IMR-90 (cell line): ENCODE data around the gene SETD3. TPM values are rescaled to one million over a fixed set of nuclear protein-coding genes. Genes with fewer than 3 reads are reported as not detected.

Source experiments
- ATAC-seq: fragments of 200-7000 bp; cut with Tn5 transposase; 2 replicates; pipeline ENCODE4 v1.9.1; 2020; ENCODE audit warnings: low read depth, mild to moderate bottlenecking, moderate library complexity
- BruUV-seq: library from RNA; stranded (reverse); fragments of 400-500 nt; replicated peaks from 2 replicates; lab custom pipeline; 2021; lab: Mats Ljungman, UMichigan
- CTCF ChIA-PET: fragments of 300-600 bp; formaldehyde crosslinking; extraction: SDS; loops from one replicate; lab custom pipeline; 2021; ENCODE audit warnings: antibody characterized with exemption; lab: Yijun Ruan, JAX
- POLR2A ChIA-PET: fragments of 300-600 bp; sonication (Branson Sonifier 250); formaldehyde crosslinking; loops from one replicate; lab custom pipeline; 2022; ENCODE audit warnings: antibody characterized with exemption; ENCODE audit not compliant: unreplicated experiment; lab: Charles Lee
- DNase-seq: peaks from one replicate; pipeline ENCODE4 v3.0.0; 2013
- H2AFZ ChIP-seq: replicated peaks from 2 replicates; pipeline ENCODE3; 2013; ENCODE audit warnings: low read length, mild to moderate bottlenecking; ENCODE audit not compliant: poor library complexity
- H2AK5ac ChIP-seq: 2 replicates; pipeline ENCODE4 v1.6.1; 2013; ENCODE audit warnings: low read depth, low read length, inconsistent platforms
- H2AK9ac ChIP-seq: replicated peaks from 2 replicates; pipeline ENCODE3; 2013; ENCODE audit warnings: mild to moderate bottlenecking, low read depth, low read length, moderate library complexity; ENCODE audit not compliant: poor library complexity
- H2BK120ac ChIP-seq: 2 replicates; pipeline ENCODE4 v1.6.1; 2013; ENCODE audit warnings: low read depth, low read length, inconsistent platforms
- H2BK15ac ChIP-seq: 3 replicates; pipeline ENCODE4 v1.6.1; 2013; ENCODE audit warnings: low read depth, low read length, inconsistent platforms
- H2BK20ac ChIP-seq: 2 replicates; pipeline ENCODE4 v1.6.1; 2013; ENCODE audit warnings: low read depth, mild to moderate bottlenecking, inconsistent platforms, low read length, moderate library complexity
- H2BK5ac ChIP-seq: 2 replicates; pipeline ENCODE4 v1.6.1; 2013; ENCODE audit warnings: mild to moderate bottlenecking, low read depth, low read length, inconsistent platforms; ENCODE audit not compliant: poor library complexity, severe bottlenecking
- H3K14ac ChIP-seq: replicated peaks from 2 replicates; pipeline ENCODE4 v1.6.1; 2013; ENCODE audit warnings: low read depth, low read length, inconsistent platforms
- H3K18ac ChIP-seq: 2 replicates; pipeline ENCODE4 v1.6.1; 2013; ENCODE audit warnings: low read depth, low read length, control low read depth
- H3K23ac ChIP-seq: 2 replicates; pipeline ENCODE4 v1.6.1; 2013; ENCODE audit warnings: low read depth, low read length, inconsistent platforms
- H3K27ac ChIP-seq: 2 replicates; pipeline ENCODE4 v1.5.1; 2013; ENCODE audit warnings: mild to moderate bottlenecking, control low read depth, low read length; ENCODE audit not compliant: insufficient read depth
- H3K27me3 ChIP-seq: 2 replicates; pipeline ENCODE4 v1.6.1; 2013; ENCODE audit warnings: low read length; ENCODE audit not compliant: control insufficient read depth, insufficient read depth
- H3K36me3 ChIP-seq: 2 replicates; pipeline ENCODE4 v1.6.1; 2013; ENCODE audit warnings: low read length, mixed read lengths; ENCODE audit not compliant: control insufficient read depth, insufficient read depth
- H3K4ac ChIP-seq: 2 replicates; pipeline ENCODE4 v1.6.1; 2013; ENCODE audit warnings: low read depth, low read length, inconsistent platforms
- H3K4me1 ChIP-seq: 2 replicates; pipeline ENCODE4 v1.6.1; 2013; ENCODE audit warnings: low read length, mixed read lengths; ENCODE audit not compliant: control insufficient read depth, insufficient read depth
- H3K4me2 ChIP-seq: 2 replicates; pipeline ENCODE4 v1.6.1; 2013; ENCODE audit warnings: low read depth, mild to moderate bottlenecking, control low read depth, low read length, moderate library complexity
- H3K4me3 ChIP-seq: 2 replicates; pipeline ENCODE4 v1.5.1; 2013; ENCODE audit warnings: low read depth, mild to moderate bottlenecking, control low read depth, low read length, moderate library complexity; ENCODE audit not compliant: insufficient read depth
- H3K56ac ChIP-seq: 2 replicates; pipeline ENCODE4 v1.6.1; 2013; ENCODE audit warnings: low read length, inconsistent platforms; ENCODE audit not compliant: insufficient read depth; ENCODE audit errors: extremely low read depth
- H3K79me1 ChIP-seq, 2 experiments: 2 replicates each; pipeline ENCODE4 v1.6.1; 2013; ENCODE audit warnings: low read length in 2 of 2, inconsistent platforms in 1 of 2, low read depth in 1 of 2
- H3K9ac ChIP-seq: 2 replicates; pipeline ENCODE4 v1.6.1; 2013; ENCODE audit warnings: low read depth, low read length, control low read depth
- H3K9me1 ChIP-seq: 2 replicates; pipeline ENCODE4 v1.6.1; 2013; ENCODE audit warnings: low read length, inconsistent platforms; ENCODE audit not compliant: insufficient read depth
- H3K9me3 ChIP-seq: 2 replicates; pipeline ENCODE4 v1.6.1; 2013; ENCODE audit warnings: low read length; ENCODE audit not compliant: control insufficient read depth, insufficient read depth
- H4K20me1 ChIP-seq: 2 replicates; pipeline ENCODE4 v1.6.1; 2013; ENCODE audit warnings: low read length, inconsistent platforms; ENCODE audit not compliant: insufficient read depth
- H4K5ac ChIP-seq: 2 replicates; pipeline ENCODE4 v1.6.1; 2013; ENCODE audit warnings: mild to moderate bottlenecking, low read depth, low read length, control low read depth
- H4K8ac ChIP-seq, 2 experiments: 2 replicates each; pipeline ENCODE4 v1.6.1; 2013; ENCODE audit warnings: low read depth in 2 of 2, low read length in 2 of 2, control low read depth in 1 of 2, inconsistent platforms in 1 of 2
- H4K91ac ChIP-seq: 2 replicates; pipeline ENCODE4 v1.6.1; 2013; ENCODE audit warnings: low read depth, low read length, inconsistent platforms; ENCODE audit not compliant: insufficient read depth
- CHD1 ChIP-seq: IDR thresholded peaks from 2 replicates; pipeline ENCODE4 v1.6.1; 2012; ENCODE audit warnings: low read depth, low read length, improper control_type of control experiment
- MAFK ChIP-seq: IDR thresholded peaks from 2 replicates; pipeline ENCODE4 v1.6.1; 2012; ENCODE audit warnings: low read depth, low read length, improper control_type of control experiment
- MAZ ChIP-seq: IDR thresholded peaks from 2 replicates; pipeline ENCODE4 v1.6.1; 2012; ENCODE audit warnings: low read depth, mild to moderate bottlenecking, low read length, improper control_type of control experiment, moderate library complexity, borderline replicate concordance
- POLR2A ChIP-seq: IDR thresholded peaks from 2 replicates; pipeline ENCODE4 v1.6.1; 2012; ENCODE audit warnings: mild to moderate bottlenecking, low read depth, low read length
- RCOR1 ChIP-seq: IDR thresholded peaks from 2 replicates; pipeline ENCODE4 v1.6.1; 2012; ENCODE audit warnings: mild to moderate bottlenecking, low read length, improper control_type of control experiment; ENCODE audit not compliant: insufficient replicate concordance
- RFX5 ChIP-seq: IDR thresholded peaks from 2 replicates; pipeline ENCODE4 v1.8.0; 2012; ENCODE audit warnings: low read depth, mild to moderate bottlenecking, low read length, moderate library complexity
- SMC3 ChIP-seq: fragments of 150-350 bp; IDR thresholded peaks from 2 replicates; pipeline ENCODE4 v1.6.1; 2016; ENCODE audit warnings: low read depth, mild to moderate bottlenecking, antibody characterized with exemption, low read length, moderate library complexity
- USF2 ChIP-seq: fragments of 150-350 bp; IDR thresholded peaks from 2 replicates; pipeline ENCODE4 v1.6.1; 2017; ENCODE audit warnings: mild to moderate bottlenecking, antibody characterized with exemption, low read length, low read depth
- WGBS, 2 experiments: methylation state at CpG; one replicate each; pipeline versions ENCODE4 v1.1.5 to v1.1.7; 2013; ENCODE audit warnings: missing lambda C conversion rate in 2 of 2; ENCODE audit not compliant: insufficient read length in 1 of 2; ENCODE audit errors: extremely low coverage in 2 of 2; 5-methylcytosine and 5-hydroxymethylcytosine counted together
- dilution Hi-C: fragments of 300-500 bp; cut with HindIII; formaldehyde crosslinking; loops from one replicate; pipeline ENCODE4 v1.14.3; 2018; ENCODE audit warnings: low sequenced_read_pairs; ENCODE audit not compliant: unreplicated experiment
- in situ Hi-C: fragments of 300-500 bp; cut with MboI; formaldehyde crosslinking; loops from 3 replicates; pipeline ENCODE4 v1.14.3; 2019; ENCODE audit warnings: low sequenced_read_pairs, inconsistent platforms, mixed read lengths
- intact Hi-C: fragments of 100-400 bp; cut with micrococcal nuclease; formaldehyde crosslinking; loops from 2 replicates; pipeline ENCODE4 v1.10.0; 2022
- polyA plus RNA-seq, 3 experiments: library from polyadenylated mRNA; depleted of rRNA; stranded (reverse); fragments of >200 nt; gene quantifications; 2 replicates each; pipeline ENCODE4 v1.2.3, GENCODE V29; 2012; ENCODE audit warnings: low replicate concordance in 1 of 3
- total RNA-seq: library from RNA; depleted of rRNA; stranded (reverse); fragments of >200 nt; gene quantifications from 2 replicates; pipeline ENCODE4 v1.2.3, GENCODE V29; 2012
- TF ChIP-seq, protein P1 (sequence below): fragments of 150-350 bp; IDR thresholded peaks from 2 replicates; pipeline ENCODE4 v1.6.1; 2016; ENCODE audit warnings: low read depth, mild to moderate bottlenecking, low read length, moderate library complexity, borderline replicate concordance
- TF ChIP-seq, protein P2 (sequence below): conservative IDR thresholded peaks from 2 replicates; pipeline ENCODE4 v1.5.1; 2012; ENCODE audit warnings: mild to moderate bottlenecking, low read depth, low read length, improper control_type of control experiment

SETD3 gene
- total and polyA plus RNA-seq, 2 of the 4 experiments (the other 2 are of a cell fraction) = 18.8 to 31.9 TPM

GRCh38 chr14:99382071-99382470 is 98.6 kb downstream of the SETD3 start:
- H2AFZ ChIP-seq = peak overlapping the region; percentile 25
- no peak overlapping the region for H3K18ac ChIP-seq
- H3K4me1 ChIP-seq = peaks cover 1% of the 10 kb centered on the region; the same call in 1 of the 2 replicates
- H2BK15ac ChIP-seq = no peak overlapping the region
- H3K4me2 ChIP-seq = no peak overlapping the region; the same call in 1 of the 2 replicates
- H2AK5ac ChIP-seq = no peak overlapping the region
- H4K20me1 ChIP-seq = no peaks in the 10 kb centered on the region
- no peak overlapping the region for H4K91ac ChIP-seq
- H3K27ac ChIP-seq = no peak overlapping the region
- peaks cover 16% of the 10 kb centered on the region for H3K27me3 ChIP-seq
- dilution Hi-C loops = no loop called here
- no peak overlapping the region for H3K4me3 ChIP-seq
- H4K5ac ChIP-seq = no peak overlapping the region
- ATAC-seq = no peak
- intact Hi-C loops = no loop called here
- 0 out of 2 replicates have a peak, but pooled peaks cover 5% of the 10 kb centered on the region for H3K9me1 ChIP-seq
- DNase-seq = no peak
- H3K23ac ChIP-seq = no peak overlapping the region
- H3K56ac ChIP-seq = no peak overlapping the region
- no peaks in the 10 kb centered on the region for H3K79me1 ChIP-seq
- 73% methylated on average over 6 of the region's 16 CpGs; no CpG with 5 or more reads in 1 of the 2 experiments for WGBS, 2 experiments
- TF ChIP-seq, protein P1, sequence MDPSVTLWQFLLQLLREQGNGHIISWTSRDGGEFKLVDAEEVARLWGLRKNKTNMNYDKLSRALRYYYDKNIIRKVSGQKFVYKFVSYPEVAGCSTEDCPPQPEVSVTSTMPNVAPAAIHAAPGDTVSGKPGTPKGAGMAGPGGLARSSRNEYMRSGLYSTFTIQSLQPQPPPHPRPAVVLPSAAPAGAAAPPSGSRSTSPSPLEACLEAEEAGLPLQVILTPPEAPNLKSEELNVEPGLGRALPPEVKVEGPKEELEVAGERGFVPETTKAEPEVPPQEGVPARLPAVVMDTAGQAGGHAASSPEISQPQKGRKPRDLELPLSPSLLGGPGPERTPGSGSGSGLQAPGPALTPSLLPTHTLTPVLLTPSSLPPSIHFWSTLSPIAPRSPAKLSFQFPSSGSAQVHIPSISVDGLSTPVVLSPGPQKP = no peak
- no peak for TF ChIP-seq RFX5
- no peak for TF ChIP-seq CHD1
- no peak for TF ChIP-seq SMC3
- TF ChIP-seq, protein P2, sequence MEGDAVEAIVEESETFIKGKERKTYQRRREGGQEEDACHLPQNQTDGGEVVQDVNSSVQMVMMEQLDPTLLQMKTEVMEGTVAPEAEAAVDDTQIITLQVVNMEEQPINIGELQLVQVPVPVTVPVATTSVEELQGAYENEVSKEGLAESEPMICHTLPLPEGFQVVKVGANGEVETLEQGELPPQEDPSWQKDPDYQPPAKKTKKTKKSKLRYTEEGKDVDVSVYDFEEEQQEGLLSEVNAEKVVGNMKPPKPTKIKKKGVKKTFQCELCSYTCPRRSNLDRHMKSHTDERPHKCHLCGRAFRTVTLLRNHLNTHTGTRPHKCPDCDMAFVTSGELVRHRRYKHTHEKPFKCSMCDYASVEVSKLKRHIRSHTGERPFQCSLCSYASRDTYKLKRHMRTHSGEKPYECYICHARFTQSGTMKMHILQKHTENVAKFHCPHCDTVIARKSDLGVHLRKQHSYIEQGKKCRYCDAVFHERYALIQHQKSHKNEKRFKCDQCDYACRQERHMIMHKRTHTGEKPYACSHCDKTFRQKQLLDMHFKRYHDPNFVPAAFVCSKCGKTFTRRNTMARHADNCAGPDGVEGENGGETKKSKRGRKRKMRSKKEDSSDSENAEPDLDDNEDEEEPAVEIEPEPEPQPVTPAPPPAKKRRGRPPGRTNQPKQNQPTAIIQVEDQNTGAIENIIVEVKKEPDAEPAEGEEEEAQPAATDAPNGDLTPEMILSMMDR = no peak
- TF ChIP-seq POLR2A = no peak
- no peak for TF ChIP-seq MAZ
- TF ChIP-seq MAFK = no peak
- TF ChIP-seq RCOR1 = no peak
- TF ChIP-seq USF2 = no peak
- H2BK120ac ChIP-seq = no peak overlapping the region
- in situ Hi-C loops = no loop called here
- POLR2A ChIA-PET = no interaction called here
- peak overlapping the region; percentile 55 for H2AK9ac ChIP-seq
- no peaks in the 10 kb centered on the region for H3K36me3 ChIP-seq
- no peaks in the 10 kb centered on the region; the same call in 1 of the 2 replicates for H3K9me3 ChIP-seq
- no peak overlapping the region for H3K9ac ChIP-seq
- H4K8ac ChIP-seq = no peak overlapping the region
- CTCF ChIA-PET = interaction anchor here (1.2 kb wide), 1 partner anchor 25 kb away, joined by 3 read pairs; no protein-coding TSS in a partner anchor
- H2BK20ac ChIP-seq = no peak overlapping the region
- H3K14ac ChIP-seq = no peak overlapping the region
- no peak overlapping the region for H3K4ac ChIP-seq
- H2BK5ac ChIP-seq = no peak overlapping the region
- no TSS peak for BruUV-seq
